PC-3 (cell line): ENCODE results near the gene QDPR. TPM values are rescaled to one million over a fixed set of nuclear protein-coding genes. Genes with fewer than 3 reads are reported as not detected.
"Not testable (repeated sequence)": the region's sequence is repeated elsewhere in the genome, so short reads cannot be mapped to it uniquely, and the experiment has no call there.

ENCODE experiments used
- ATAC-seq: fragments of 200-7000 bp; cut with Tn5 transposase; 2 replicates; pipeline ENCODE4 v1.9.1; 2020; ENCODE audit warnings: mild to moderate bottlenecking, moderate library complexity
- BruUV-seq: library from RNA; stranded (reverse); fragments of 400-500 nt; replicated peaks from 2 replicates; lab custom pipeline; 2021; lab: Mats Ljungman, UMichigan
- CTCF ChIA-PET: fragments of 300-600 bp; sonication (Branson Sonifier 250); formaldehyde crosslinking; loops from one replicate; lab custom pipeline; 2022; ENCODE audit warnings: antibody characterized with exemption; lab: Charles Lee
- POLR2A ChIA-PET: fragments of 300-600 bp; sonication (Branson Sonifier 250); formaldehyde crosslinking; loops from one replicate; lab custom pipeline; 2022; ENCODE audit warnings: antibody characterized with exemption; ENCODE audit not compliant: unreplicated experiment; lab: Charles Lee
- DNase-seq: peaks from one replicate; pipeline ENCODE4 v3.0.0-alpha.2; 2015
- H2AFZ ChIP-seq: fragments of 300-600 bp; sonication (generic); 2 replicates; pipeline ENCODE4 v1.6.0; 2016; ENCODE audit warnings: antibody characterized with exemption, low read length
- H3F3A ChIP-seq: fragments of 300-600 bp; sonication (generic); one replicate; pipeline ENCODE4 v1.6.0; 2017; ENCODE audit warnings: antibody characterized with exemption, low read length, control low read depth, mild to moderate bottlenecking; ENCODE audit not compliant: unreplicated experiment
- H3K27ac ChIP-seq: fragments of 300-600 bp; sonication (generic); 2 replicates; pipeline ENCODE4 v1.5.1; 2016; ENCODE audit warnings: mild to moderate bottlenecking, low read length
- H3K27me3 ChIP-seq: fragments of 300-600 bp; sonication (generic); 2 replicates; pipeline ENCODE4 v1.6.1; 2016; ENCODE audit warnings: low read length, mixed read lengths
- H3K36me3 ChIP-seq: fragments of 300-600 bp; sonication (generic); 2 replicates; pipeline ENCODE4 v1.6.1; 2016; ENCODE audit warnings: low read depth, mixed run types, low read length, mixed read lengths
- H3K4me1 ChIP-seq: fragments of 300-600 bp; sonication (generic); 2 replicates; pipeline ENCODE4 v1.5.1; 2016; ENCODE audit warnings: low read length; ENCODE audit not compliant: insufficient read depth
- H3K4me2 ChIP-seq: fragments of 300-600 bp; sonication (generic); 2 replicates; pipeline ENCODE4 v1.6.0; 2016; ENCODE audit warnings: low read length
- H3K4me3 ChIP-seq: fragments of 300-600 bp; sonication (generic); 2 replicates; pipeline ENCODE4 v1.5.1; 2016; ENCODE audit warnings: mild to moderate bottlenecking, low read length, mixed read lengths
- H3K79me2 ChIP-seq: fragments of 300-600 bp; sonication (generic); 2 replicates; pipeline ENCODE4 v1.6.1; 2017; ENCODE audit warnings: low read length, mixed read lengths
- H3K9ac ChIP-seq: fragments of 300-600 bp; sonication (generic); 2 replicates; pipeline ENCODE4 v1.6.0; 2016; ENCODE audit warnings: mild to moderate bottlenecking, low read length
- H3K9me2 ChIP-seq: fragments of 300-600 bp; sonication (generic); replicated peaks from 2 replicates; pipeline ENCODE4 v1.6.1; 2016; ENCODE audit warnings: mixed run types, low read length, mixed read lengths
- H3K9me3 ChIP-seq: fragments of 300-600 bp; sonication (generic); 2 replicates; pipeline ENCODE4 v1.6.1; 2016; ENCODE audit warnings: low read length, mixed read lengths
- H4K20me1 ChIP-seq: fragments of 300-600 bp; sonication (generic); 2 replicates; pipeline ENCODE4 v1.6.1; 2016; ENCODE audit warnings: low read length, mixed read lengths
- EZH2 ChIP-seq: fragments of 300-600 bp; sonication (generic); IDR thresholded peaks from one replicate; pipeline ENCODE4 v1.6.1; 2017; ENCODE audit warnings: antibody characterized with exemption, mild to moderate bottlenecking, low read length; ENCODE audit not compliant: unreplicated experiment
- EZH2phosphoT487 ChIP-seq: fragments of 300-600 bp; sonication (generic); IDR thresholded peaks from 2 replicates; pipeline ENCODE4 v1.6.1; 2018; ENCODE audit warnings: mild to moderate bottlenecking, antibody characterized with exemption, low read length, borderline replicate concordance
- intact Hi-C: fragments of 100-400 bp; cut with micrococcal nuclease; formaldehyde crosslinking; loops from 2 replicates; pipeline ENCODE4 v1.9.0; 2023
- total RNA-seq: library from RNA; depleted of rRNA; stranded (reverse); fragments of >200 nt; gene quantifications from 2 replicates; pipeline ENCODE4 v1.2.3, GENCODE V29; 2014
- TF ChIP-seq, protein P1 (sequence below): fragments of 300-600 bp; sonication (generic); conservative IDR thresholded peaks from 2 replicates; pipeline ENCODE4 v1.5.1; 2017; ENCODE audit warnings: antibody characterized with exemption, low read depth, mild to moderate bottlenecking, low read length

Gene QDPR
- total RNA-seq, 1 experiment from 2014 or later = 10.0 TPM

DNA sequence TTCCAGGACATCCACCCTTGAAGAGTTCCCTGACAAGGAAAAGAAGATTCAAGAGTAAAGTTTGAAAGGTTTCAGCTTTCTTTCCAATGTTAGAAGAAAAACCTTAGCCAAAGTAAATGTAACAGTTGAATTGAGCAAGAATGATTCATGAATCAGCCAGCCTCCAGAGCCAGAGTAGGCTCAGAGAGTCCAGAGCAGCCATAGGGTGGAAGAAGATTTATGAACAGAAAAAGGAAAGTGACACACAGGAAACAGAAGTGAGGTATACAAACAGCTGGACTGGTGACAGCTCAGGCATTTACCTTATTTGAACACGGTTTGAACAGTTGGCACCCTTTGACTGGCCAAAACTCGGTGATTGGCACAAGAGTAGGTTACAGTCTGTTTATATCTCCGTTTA lies 63.2 kb downstream of the QDPR start:
- Histone ChIP-seq H3K4me3 (no peak overlapping the region), H3K9ac (no peak overlapping the region), H3K27ac (no peak overlapping the region), H3K4me2 (0 out of 2 replicates have a peak overlapping the region, but pooled peaks have one; percentile 5), H3K4me1 (peaks cover 4% of the 10 kb centered on the region; the same call in 1 of the 2 replicates), H3K27me3 (no peaks in the 10 kb centered on the region), H3K9me3 (no peaks in the 10 kb centered on the region), H2AFZ (no peak overlapping the region), H3K36me3 (no peaks in the 10 kb centered on the region), H3K9me2 (no peaks in the 10 kb centered on the region), H4K20me1 (no peaks in the 10 kb centered on the region), H3F3A (no peaks in the 10 kb centered on the region), H3K79me2 (no peaks in the 10 kb centered on the region)
- POLR2A ChIA-PET = no interaction called here
- peak; percentile 73 for ATAC-seq
- intact Hi-C loops = loop anchor here (10.0 kb wide), 1 partner anchor 1154 kb away; no protein-coding TSS in a partner anchor
- BruUV-seq = no TSS peak
- TF ChIP-seq EZH2phosphoT487 = no peak
- TF ChIP-seq EZH2 = no peak
- TF ChIP-seq, protein P1, sequence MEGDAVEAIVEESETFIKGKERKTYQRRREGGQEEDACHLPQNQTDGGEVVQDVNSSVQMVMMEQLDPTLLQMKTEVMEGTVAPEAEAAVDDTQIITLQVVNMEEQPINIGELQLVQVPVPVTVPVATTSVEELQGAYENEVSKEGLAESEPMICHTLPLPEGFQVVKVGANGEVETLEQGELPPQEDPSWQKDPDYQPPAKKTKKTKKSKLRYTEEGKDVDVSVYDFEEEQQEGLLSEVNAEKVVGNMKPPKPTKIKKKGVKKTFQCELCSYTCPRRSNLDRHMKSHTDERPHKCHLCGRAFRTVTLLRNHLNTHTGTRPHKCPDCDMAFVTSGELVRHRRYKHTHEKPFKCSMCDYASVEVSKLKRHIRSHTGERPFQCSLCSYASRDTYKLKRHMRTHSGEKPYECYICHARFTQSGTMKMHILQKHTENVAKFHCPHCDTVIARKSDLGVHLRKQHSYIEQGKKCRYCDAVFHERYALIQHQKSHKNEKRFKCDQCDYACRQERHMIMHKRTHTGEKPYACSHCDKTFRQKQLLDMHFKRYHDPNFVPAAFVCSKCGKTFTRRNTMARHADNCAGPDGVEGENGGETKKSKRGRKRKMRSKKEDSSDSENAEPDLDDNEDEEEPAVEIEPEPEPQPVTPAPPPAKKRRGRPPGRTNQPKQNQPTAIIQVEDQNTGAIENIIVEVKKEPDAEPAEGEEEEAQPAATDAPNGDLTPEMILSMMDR = no peak
- DNase-seq = peak; percentile 66
- CTCF ChIA-PET = no interaction called here

DNA sequence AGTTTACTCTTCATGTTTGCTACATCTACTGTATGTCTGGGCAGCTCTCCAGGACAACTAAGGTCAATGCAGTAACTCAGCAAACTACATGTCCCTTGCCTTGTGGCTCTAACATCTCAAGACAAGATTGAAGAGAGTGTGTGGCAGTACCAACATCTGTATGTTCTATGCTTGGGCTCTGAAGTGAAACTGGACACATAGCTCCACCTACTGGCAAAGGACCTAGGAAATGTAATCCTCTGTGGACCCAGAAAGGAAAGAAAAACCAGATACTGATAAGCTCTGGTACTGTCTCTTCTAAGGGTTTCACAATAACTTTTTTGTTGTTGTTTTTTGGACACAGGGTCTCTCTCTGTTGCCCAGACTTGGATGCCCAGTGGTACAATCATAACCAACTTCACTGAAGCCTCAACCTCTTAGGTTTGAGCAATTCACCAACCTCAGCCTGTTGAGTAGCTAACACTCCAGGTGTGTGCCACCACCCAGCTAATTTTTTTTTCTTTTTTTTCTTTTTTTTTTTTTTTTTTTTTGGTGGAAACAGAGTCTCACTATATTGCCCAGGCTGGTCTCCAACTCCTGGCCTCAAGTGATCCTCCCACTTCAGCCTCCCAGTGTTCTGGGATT lies 64.1 kb downstream of the QDPR start:
- no peak overlapping the region for H3K4me2 ChIP-seq
- no peak overlapping the region for H3K9ac ChIP-seq
- no peak overlapping the region for H2AFZ ChIP-seq
- TF ChIP-seq, protein P1 = peak; percentile 74
- no peak for TF ChIP-seq EZH2phosphoT487
- H3K4me3 ChIP-seq = no peak overlapping the region
- no peaks in the 10 kb centered on the region for H3K9me2 ChIP-seq
- DNase-seq = peak; percentile 74
- no peaks in the 10 kb centered on the region for H3K9me3 ChIP-seq
- H3K27ac ChIP-seq = no peak overlapping the region
- no peaks in the 10 kb centered on the region for H3K79me2 ChIP-seq
- no peaks in the 10 kb centered on the region for H3F3A ChIP-seq
- H4K20me1 ChIP-seq = no peaks in the 10 kb centered on the region
- H3K36me3 ChIP-seq = no peaks in the 10 kb centered on the region
- CTCF ChIA-PET = interaction anchor here (0.6 kb wide), 4 partner anchors 24 to 1158 kb away, joined by 3 to 4 read pairs (median 3); no protein-coding TSS in a partner anchor
- POLR2A ChIA-PET = interaction anchor here (0.6 kb wide), 1 partner anchor 562 kb away, joined by 3 read pairs; no protein-coding TSS in a partner anchor
- no peaks in the 10 kb centered on the region for H3K27me3 ChIP-seq
- peak; percentile 96 for ATAC-seq
- intact Hi-C loops = loop anchor here (1.0 to 10.0 kb wide), 2 partner anchors 100 to 1153 kb away; no protein-coding TSS in a partner anchor
- BruUV-seq = no TSS peak
- peaks cover 4% of the 10 kb centered on the region; the same call in 1 of the 2 replicates for H3K4me1 ChIP-seq

DNA sequence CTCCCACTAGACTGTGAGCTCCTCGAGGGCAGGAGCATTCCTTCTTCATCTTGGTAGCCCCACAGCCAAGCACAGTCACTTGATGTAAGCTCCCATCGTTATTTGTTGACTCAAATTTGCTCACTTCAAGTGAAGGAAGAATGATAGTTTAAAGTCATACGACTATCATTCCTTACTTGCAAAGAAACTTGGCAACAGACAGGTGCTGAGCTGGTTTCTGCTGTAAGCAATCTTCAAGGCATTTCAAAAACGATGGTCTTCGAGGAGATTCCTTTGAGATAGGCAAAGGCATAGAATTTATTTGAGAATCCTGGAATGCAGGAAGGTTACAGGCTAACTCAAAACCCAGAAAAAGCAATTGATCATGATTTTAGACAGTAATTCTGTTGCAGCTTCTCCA lies 64.8 kb downstream of the QDPR start:
- CTCF ChIA-PET = interaction anchor here (0.6 kb wide), 2 partner anchors 25 to 453 kb away, joined by 3 to 4 read pairs; no protein-coding TSS in a partner anchor

DNA sequence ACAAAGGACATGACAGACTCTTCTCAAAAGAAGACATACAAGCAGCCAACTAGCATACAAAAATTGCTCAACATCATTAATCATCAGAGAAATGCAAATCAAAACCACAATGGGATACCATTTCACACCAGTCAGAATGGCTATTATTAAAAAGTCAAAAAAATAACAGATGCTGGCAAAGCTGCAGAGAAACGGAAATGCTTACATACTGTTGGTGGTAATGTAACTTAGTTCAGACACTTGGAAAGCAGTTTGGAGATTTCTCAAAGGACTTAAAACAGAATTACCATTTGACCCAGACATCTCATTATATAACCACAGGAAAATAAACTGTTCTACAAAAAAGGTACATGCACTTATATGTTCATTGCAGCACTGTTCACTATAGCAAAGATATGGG lies 69.4 kb downstream of the QDPR start:
- not testable (repeated sequence) for ATAC-seq, H3K9ac ChIP-seq
- intact Hi-C loops = loop anchor here (10.0 kb wide), 1 partner anchor 1148 kb away; no protein-coding TSS in a partner anchor

More for the DNA sequence above, 64.8 kb downstream of the QDPR start:
- ATAC-seq (no peak), DNase-seq (no peak)
- Histone ChIP-seq H3K9me3 (no peaks in the 10 kb centered on the region), H3K9ac (no peak overlapping the region), H3K4me2 (no peak overlapping the region), H3F3A (no peaks in the 10 kb centered on the region), H3K4me1 (peaks cover 4% of the 10 kb centered on the region; the same call in 1 of the 2 replicates), H3K27me3 (no peaks in the 10 kb centered on the region), H3K27ac (no peak overlapping the region), H3K4me3 (no peak overlapping the region), H3K9me2 (no peaks in the 10 kb centered on the region), H3K79me2 (no peaks in the 10 kb centered on the region), H4K20me1 (no peaks in the 10 kb centered on the region), H3K36me3 (no peaks in the 10 kb centered on the region), H2AFZ (no peak overlapping the region)
- intact Hi-C loops = loop anchor here (1.0 to 10.0 kb wide), 2 partner anchors 100 to 1152 kb away; no protein-coding TSS in a partner anchor
- POLR2A ChIA-PET = no interaction called here
- no TSS peak for BruUV-seq
- TF ChIP-seq, protein P1 = no peak
- TF ChIP-seq EZH2 (no peak), EZH2phosphoT487 (no peak)

More for the DNA sequence above, 69.4 kb downstream of the QDPR start:
- BruUV-seq, H3K9me2 ChIP-seq, H3K79me2 ChIP-seq, H3K27me3 ChIP-seq, DNase-seq, H3K9me3 ChIP-seq, H3K4me1 ChIP-seq, POLR2A ChIA-PET, H2AFZ ChIP-seq, H4K20me1 ChIP-seq, CTCF ChIA-PET, H3K4me3 ChIP-seq, H3K27ac ChIP-seq, H3K36me3 ChIP-seq, H3F3A ChIP-seq, H3K4me2 ChIP-seq: not testable (repeated sequence)
